Smooth muscle cell of bladder (primary cell): ENCODE results near the gene OR10H2. TPM values are rescaled to one million over a fixed set of nuclear protein-coding genes. Genes with fewer than 3 reads are reported as not detected.

ENCODE experiments used
- total RNA-seq: library from RNA; depleted of rRNA; stranded (reverse); fragments of >200 nt; gene quantifications from 2 replicates; pipeline ENCODE4 v1.2.3, GENCODE V29; 2014

The OR10H2 gene
- not detected in 2 replicates for total RNA-seq

GRCh38 chr19:15727724-15728123, at the start of gene OR10H2:
TSS of gene OR10H2 (plus strand) at chr19:15728024. CDS start at chr19:15728044, 20 bp downstream.

GRCh38 chr19:15737722-15738121, 9.9 kb downstream of the OR10H2 start, which contains the start of gene OR10H3:
TSS of gene OR10H3 (plus strand) at chr19:15737985. CDS start at chr19:15741393, 3,408 bp downstream.

Other genes with a start within 250 kb of the OR10H2 start
- gene PGLYRP2, start 248.5 kb upstream of the OR10H2 start, total RNA-seq, result not detected in 2 replicates
- gene CYP4F22, start 219.5 kb upstream of the OR10H2 start, total RNA-seq, result not detected in 2 replicates
- 0.14 TPM in 1 of 2 replicates, not detected in the other for gene CYP4F8, start 112.8 kb upstream of the OR10H2 start, total RNA-seq
- gene CYP4F3, start 87.1 kb upstream of the OR10H2 start, total RNA-seq, result not detected in 2 replicates
- gene CYP4F12, start 54.9 kb upstream of the OR10H2 start, total RNA-seq, result 0.18 TPM in 1 of 2 replicates, not detected in the other
- gene OR10H3, start 10.0 kb downstream of the OR10H2 start, total RNA-seq, result not detected in 2 replicates
- not detected in 2 replicates for gene OR10H5, start 59.6 kb downstream of the OR10H2 start, total RNA-seq
- not detected in 2 replicates for gene OR10H1, start 87.6 kb downstream of the OR10H2 start, total RNA-seq
- not detected in 2 replicates for gene CYP4F2, start 170.1 kb downstream of the OR10H2 start, total RNA-seq
- not detected in 2 replicates for gene CYP4F11, start 206.5 kb downstream of the OR10H2 start, total RNA-seq
- gene OR10H4, start 221.0 kb downstream of the OR10H2 start, total RNA-seq, result not detected in 2 replicates